ENCODE measurements around the gene DHX57. TPM values are rescaled to one million over a fixed set of nuclear protein-coding genes. Genes with fewer than 3 reads are reported as not detected.

DHX57 gene
- total RNA-seq, 2 experiments from 2014 or later: 10.8 to 12.5 TPM

GRCh38 chr2:38791744-38792143, 84.0 kb downstream of the DHX57 start:
- CTCF ChIA-PET: no interaction called here
- Mint-ChIP-seq H3K4me3 (no peak overlapping the region), H3K36me3 (ENCODE audit: low read depth) (no peaks in the 10 kb centered on the region), H3K27me3 (ENCODE audit: low read depth) (no peaks in the 10 kb centered on the region), H3K4me1 (ENCODE audit: low read depth) (no peaks in the 10 kb centered on the region), H3K27ac (no peak overlapping the region), H3K9me3 (no peaks in the 10 kb centered on the region)
- intact Hi-C loops (cut with micrococcal nuclease): no loop called here
- no peak for DNase-seq

GRCh38 chr2:38789691-38790090, 86.0 kb downstream of the DHX57 start:
- H3K4me3 Mint-ChIP-seq: no peak overlapping the region
- H3K27me3 Mint-ChIP-seq (ENCODE audit: low read depth): no peaks in the 10 kb centered on the region
- H3K36me3 Mint-ChIP-seq (ENCODE audit: low read depth): no peaks in the 10 kb centered on the region
- no peak overlapping the region for H3K27ac Mint-ChIP-seq
- no peaks in the 10 kb centered on the region for H3K9me3 Mint-ChIP-seq
- DNase-seq: no peak
- CTCF ChIA-PET: no interaction called here
- H3K4me1 Mint-ChIP-seq (ENCODE audit: low read depth): no peaks in the 10 kb centered on the region
- intact Hi-C loops (cut with micrococcal nuclease): no loop called here

- CTCF ChIA-PET: interaction anchor here (0.7 kb wide), 1 partner anchor 706 kb away, joined by 4 read pairs; no protein-coding TSS in a partner anchor
Measured at GRCh38 chr2:38788306-38788705, 87.4 kb downstream of the DHX57 start.

GRCh38 chr2:38783586-38783985, 92.1 kb downstream of the DHX57 start:
- Mint-ChIP-seq H3K27ac (no peak overlapping the region), H3K4me1 (ENCODE audit: low read depth) (peaks cover 11% of the 10 kb centered on the region), H3K4me3 (no peak overlapping the region), H3K27me3 (ENCODE audit: low read depth) (no peaks in the 10 kb centered on the region), H3K9me3 (no peaks in the 10 kb centered on the region), H3K36me3 (ENCODE audit: low read depth) (peaks cover 15% of the 10 kb centered on the region)
- intact Hi-C loops (cut with micrococcal nuclease): no loop called here
- no peak for DNase-seq
- CTCF ChIA-PET: no interaction called here

More at GRCh38 chr2:38788306-38788705, 87.4 kb downstream of the DHX57 start:
- no peaks in the 10 kb centered on the region for H3K9me3 Mint-ChIP-seq
- DNase-seq: no peak
- intact Hi-C loops (cut with micrococcal nuclease): no loop called here
- H3K36me3 Mint-ChIP-seq (ENCODE audit: low read depth): no peaks in the 10 kb centered on the region
- no peaks in the 10 kb centered on the region for H3K4me1 Mint-ChIP-seq (ENCODE audit: low read depth)
- H3K27ac Mint-ChIP-seq: no peak overlapping the region
- no peak overlapping the region for H3K4me3 Mint-ChIP-seq
- no peaks in the 10 kb centered on the region for H3K27me3 Mint-ChIP-seq (ENCODE audit: low read depth)

GRCh38 chr2:38778687-38779082, 97.0 kb downstream of the DHX57 start:
- peak overlapping the region; percentile 95 for H3K4me3 Mint-ChIP-seq
- H3K36me3 Mint-ChIP-seq (ENCODE audit: low read depth): peaks cover 20% of the 10 kb centered on the region
- intact Hi-C loops (cut with micrococcal nuclease): loop anchor here (1.0 to 5.0 kb wide), 7 partner anchors 27 to 401 kb away; partner anchors contain the start of genes ATL2, DHX57, MORN2 and SRSF7
- H3K27ac Mint-ChIP-seq: peak overlapping the region; percentile 89
- H3K4me1 Mint-ChIP-seq (ENCODE audit: low read depth): peaks cover 11% of the 10 kb centered on the region
- H3K9me3 Mint-ChIP-seq: no peaks in the 10 kb centered on the region
- H3K27me3 Mint-ChIP-seq (ENCODE audit: low read depth): peaks cover 10% of the 10 kb centered on the region
- CTCF ChIA-PET: interaction anchor here (1.0 kb wide), 1 partner anchor 36 kb away, joined by 3 read pairs; no protein-coding TSS in a partner anchor
- DNase-seq: no peak

- CTCF ChIA-PET: no interaction called here
- intact Hi-C loops (cut with micrococcal nuclease): loop anchor here (5.0 kb wide), 1 partner anchor 34 kb away; no protein-coding TSS in a partner anchor
- Mint-ChIP-seq H3K9me3 (no peaks in the 10 kb centered on the region), H3K4me3 (peak overlapping the region; percentile 46), H3K27ac (no peak overlapping the region), H3K27me3 (ENCODE audit: low read depth) (peaks cover 10% of the 10 kb centered on the region), H3K4me1 (ENCODE audit: low read depth) (peaks cover 8% of the 10 kb centered on the region), H3K36me3 (ENCODE audit: low read depth) (peaks cover 16% of the 10 kb centered on the region)
- DNase-seq: no peak
Measured at GRCh38 chr2:38776531-38776930, 99.2 kb downstream of the DHX57 start.

GRCh38 chr2:38775921-38776225, 99.9 kb downstream of the DHX57 start:
- Mint-ChIP-seq H3K27ac (no peak overlapping the region), H3K36me3 (ENCODE audit: low read depth) (peaks cover 10% of the 10 kb centered on the region), H3K4me1 (ENCODE audit: low read depth) (peaks cover 6% of the 10 kb centered on the region), H3K27me3 (ENCODE audit: low read depth) (peaks cover 10% of the 10 kb centered on the region), H3K9me3 (no peaks in the 10 kb centered on the region), H3K4me3 (no peak overlapping the region)
- no peak for DNase-seq
- CTCF ChIA-PET: interaction anchor here (0.6 kb wide), 1 partner anchor 1990 kb away, joined by 4 read pairs; no protein-coding TSS in a partner anchor
- intact Hi-C loops (cut with micrococcal nuclease): loop anchor here (5.0 kb wide), 1 partner anchor 34 kb away; no protein-coding TSS in a partner anchor

- H3K36me3 Mint-ChIP-seq (ENCODE audit: low read depth): peaks cover 4% of the 10 kb centered on the region
- H3K27ac Mint-ChIP-seq: no peak overlapping the region
- peaks cover 6% of the 10 kb centered on the region for H3K4me1 Mint-ChIP-seq (ENCODE audit: low read depth)
- CTCF ChIA-PET: interaction anchor here (0.6 kb wide), 1 partner anchor 1989 kb away, joined by 4 read pairs; no protein-coding TSS in a partner anchor
- intact Hi-C loops (cut with micrococcal nuclease): loop anchor here (5.0 kb wide), 1 partner anchor 33 kb away; no protein-coding TSS in a partner anchor
- no peak for DNase-seq
- no peaks in the 10 kb centered on the region for H3K9me3 Mint-ChIP-seq
- no peak overlapping the region for H3K4me3 Mint-ChIP-seq
- H3K27me3 Mint-ChIP-seq (ENCODE audit: low read depth): peaks cover 10% of the 10 kb centered on the region
Measured at GRCh38 chr2:38775097-38775920, 100.4 kb downstream of the DHX57 start.

- no peaks in the 10 kb centered on the region for H3K36me3 Mint-ChIP-seq (ENCODE audit: low read depth)
- H3K27me3 Mint-ChIP-seq (ENCODE audit: low read depth): peaks cover 10% of the 10 kb centered on the region
- no peaks in the 10 kb centered on the region for H3K4me1 Mint-ChIP-seq (ENCODE audit: low read depth)
- H3K9me3 Mint-ChIP-seq: no peaks in the 10 kb centered on the region
- intact Hi-C loops (cut with micrococcal nuclease): no loop called here
- CTCF ChIA-PET: no interaction called here
- DNase-seq: no peak
- H3K4me3 Mint-ChIP-seq: no peak overlapping the region
- H3K27ac Mint-ChIP-seq: no peak overlapping the region
Measured at GRCh38 chr2:38771632-38772031, 104.1 kb downstream of the DHX57 start.

- CTCF ChIA-PET: no interaction called here
- Mint-ChIP-seq H3K27ac (no peak overlapping the region), H3K4me1 (ENCODE audit: low read depth) (peaks cover 1% of the 10 kb centered on the region), H3K27me3 (ENCODE audit: low read depth) (no peaks in the 10 kb centered on the region), H3K4me3 (no peak overlapping the region), H3K9me3 (no peaks in the 10 kb centered on the region), H3K36me3 (ENCODE audit: low read depth) (no peaks in the 10 kb centered on the region)
- DNase-seq: no peak
- intact Hi-C loops (cut with micrococcal nuclease): no loop called here
Measured at GRCh38 chr2:38765551-38765950, 110.2 kb downstream of the DHX57 start.

GRCh38 chr2:38765149-38765548, 110.6 kb downstream of the DHX57 start:
- CTCF ChIA-PET: no interaction called here
- no peaks in the 10 kb centered on the region for H3K9me3 Mint-ChIP-seq
- no peak overlapping the region for H3K27ac Mint-ChIP-seq
- intact Hi-C loops (cut with micrococcal nuclease): no loop called here
- no peaks in the 10 kb centered on the region for H3K36me3 Mint-ChIP-seq (ENCODE audit: low read depth)
- peaks cover 1% of the 10 kb centered on the region for H3K4me1 Mint-ChIP-seq (ENCODE audit: low read depth)
- DNase-seq: no peak
- no peaks in the 10 kb centered on the region for H3K27me3 Mint-ChIP-seq (ENCODE audit: low read depth)
- no peak overlapping the region for H3K4me3 Mint-ChIP-seq

GRCh38 chr2:38763728-38764127, 112.0 kb downstream of the DHX57 start:
- H3K27ac Mint-ChIP-seq: no peak overlapping the region
- H3K4me3 Mint-ChIP-seq: no peak overlapping the region
- no peaks in the 10 kb centered on the region for H3K36me3 Mint-ChIP-seq (ENCODE audit: low read depth)
- intact Hi-C loops (cut with micrococcal nuclease): no loop called here
- DNase-seq: no peak
- H3K4me1 Mint-ChIP-seq (ENCODE audit: low read depth): peaks cover 1% of the 10 kb centered on the region
- H3K9me3 Mint-ChIP-seq: no peaks in the 10 kb centered on the region
- CTCF ChIA-PET: no interaction called here
- no peaks in the 10 kb centered on the region for H3K27me3 Mint-ChIP-seq (ENCODE audit: low read depth)

GRCh38 chr2:38763228-38763627, 112.5 kb downstream of the DHX57 start:
- intact Hi-C loops (cut with micrococcal nuclease): no loop called here
- Mint-ChIP-seq H3K27me3 (ENCODE audit: low read depth) (no peaks in the 10 kb centered on the region), H3K4me3 (no peak overlapping the region), H3K27ac (no peak overlapping the region), H3K4me1 (ENCODE audit: low read depth) (peaks cover 1% of the 10 kb centered on the region), H3K9me3 (no peaks in the 10 kb centered on the region), H3K36me3 (ENCODE audit: low read depth) (no peaks in the 10 kb centered on the region)
- DNase-seq: no peak
- CTCF ChIA-PET: interaction anchor here (0.7 kb wide), 1 partner anchor 364 kb away, joined by 3 read pairs; no protein-coding TSS in a partner anchor
